H1 (cell line): ENCODE results near the gene DNASE1. TPM values are rescaled to one million over a fixed set of nuclear protein-coding genes. Genes with fewer than 3 reads are reported as not detected.

Experiments used
- CTCF ChIA-PET: fragments of 300-600 bp; sonication (Branson Sonifier 250); formaldehyde crosslinking; loops from one replicate; lab custom pipeline; 2021; ENCODE audit not compliant: partially characterized antibody; lab: Charles Lee
- POLR2A ChIA-PET: fragments of 300-600 bp; sonication (Branson Sonifier 250); formaldehyde crosslinking; loops from one replicate; lab custom pipeline; 2021; ENCODE audit warnings: inconsistent platforms; ENCODE audit not compliant: partially characterized antibody; lab: Charles Lee
- DNase-seq, 2 experiments: peaks; one replicate each; pipeline versions ENCODE4 v3.0.0 to v3.0.0-alpha.2; 2010 to 2022; ENCODE audit warnings: low spot score in 2 of 2, low read depth in 1 of 2, mixed read lengths in 1 of 2
- FAIRE-seq: peaks from 2 replicates; lab custom pipeline; 2011; peaks lifted over from hg19 to GRCh38; lab: Jason Lieb, UNC
- H2AFZ ChIP-seq: 2 replicates; pipeline ENCODE4 v1.8.1; 2012; ENCODE audit warnings: low read length, inconsistent platforms
- H2AK5ac ChIP-seq: 2 replicates; pipeline ENCODE4 v1.6.1; 2013; ENCODE audit warnings: low read depth, low read length
- H2BK120ac ChIP-seq: replicated peaks from 2 replicates; pipeline ENCODE3; 2013; ENCODE audit warnings: low read depth, low read length, inconsistent platforms
- H2BK12ac ChIP-seq: 2 replicates; pipeline ENCODE4 v1.6.1; 2013; ENCODE audit warnings: low read depth, low read length
- H2BK15ac ChIP-seq: 2 replicates; pipeline ENCODE4 v1.6.1; 2013; ENCODE audit warnings: low read length
- H2BK20ac ChIP-seq: 2 replicates; pipeline ENCODE4 v1.6.1; 2013; ENCODE audit warnings: low read length
- H2BK5ac ChIP-seq: 2 replicates; pipeline ENCODE4 v1.6.1; 2013; ENCODE audit warnings: low read depth, low read length
- H3K14ac ChIP-seq: 2 replicates; pipeline ENCODE4 v1.6.1; 2013; ENCODE audit warnings: inconsistent platforms; ENCODE audit not compliant: insufficient read length
- H3K18ac ChIP-seq: 2 replicates; pipeline ENCODE4 v1.6.1; 2013; ENCODE audit warnings: low read length; ENCODE audit errors: extremely low read depth
- H3K23ac ChIP-seq: 2 replicates; pipeline ENCODE4 v1.6.1; 2013; ENCODE audit warnings: inconsistent platforms; ENCODE audit not compliant: insufficient read length
- H3K23me2 ChIP-seq: 2 replicates; pipeline ENCODE4 v1.6.1; 2013; ENCODE audit warnings: low read depth, low read length
- H3K27ac ChIP-seq: 2 replicates; pipeline ENCODE4 v1.6.1; 2011; ENCODE audit warnings: low read depth, low read length, inconsistent platforms
- H3K27me3 ChIP-seq, 4 experiments: replicated peaks in 1 of 4; 1 replicate in 1 of 4; 2 replicates in 3 of 4; pipeline versions ENCODE4 v1.6.1 to v1.8.1; 2011 to 2013; ENCODE audit warnings: low read length in 3 of 4, mild to moderate bottlenecking in 3 of 4, inconsistent platforms in 2 of 4, mixed read lengths in 2 of 4, moderate library complexity in 1 of 4; ENCODE audit not compliant: control insufficient read depth in 3 of 4, insufficient read depth in 3 of 4; ENCODE audit errors: extremely low read depth in 1 of 4
- H3K36me3 ChIP-seq, 4 experiments: 2 replicates each; pipeline versions ENCODE4 v1.6.1 to v1.8.1; 2011 to 2013; ENCODE audit warnings: mild to moderate bottlenecking in 4 of 4, low read length in 3 of 4, moderate library complexity in 2 of 4, control low read depth in 1 of 4, inconsistent platforms in 1 of 4; ENCODE audit not compliant: insufficient read depth in 4 of 4, control insufficient read depth in 2 of 4
- H3K4ac ChIP-seq: replicated peaks from 2 replicates; pipeline ENCODE3; 2013; ENCODE audit warnings: low read length, low read depth, mixed read lengths, inconsistent platforms; ENCODE audit not compliant: insufficient read length
- H3K4me1 ChIP-seq, 4 experiments: replicated peaks in 1 of 4; 1 replicate in 1 of 4; 2 replicates in 3 of 4; pipeline versions ENCODE4 v1.6.1 to v1.8.1; 2011 to 2013; ENCODE audit warnings: low read length in 3 of 4, inconsistent platforms in 2 of 4, mixed read lengths in 1 of 4; ENCODE audit not compliant: insufficient read depth in 4 of 4, control insufficient read depth in 3 of 4
- H3K4me2 ChIP-seq, 2 experiments: 2 replicates each; pipeline versions ENCODE4 v1.6.1 to v1.8.1; 2011 to 2013; ENCODE audit warnings: low read depth in 2 of 2, low read length in 2 of 2, control low read depth in 1 of 2, inconsistent platforms in 1 of 2, mild to moderate bottlenecking in 1 of 2; ENCODE audit not compliant: insufficient read depth in 1 of 2
- H3K4me3 ChIP-seq, 4 experiments: fragments of 200-600, 300-600 bp in 1 of 4; sonication (generic), shearing (Covaris generic), sonication (Bioruptor Twin) in 1 of 4; 2 replicates each; pipeline versions ENCODE4 v1.5.1 to v1.8.1; 2011 to 2016; ENCODE audit warnings: low read length in 4 of 4, low read depth in 3 of 4, control low read depth in 2 of 4, inconsistent platforms in 2 of 4, mild to moderate bottlenecking in 2 of 4, mixed read lengths in 1 of 4, moderate library complexity in 1 of 4; ENCODE audit not compliant: insufficient read depth in 2 of 4; ENCODE audit errors: extremely low read depth in 1 of 4
- H3K56ac ChIP-seq: replicated peaks from 2 replicates; pipeline ENCODE3; 2013; ENCODE audit warnings: low read depth, mild to moderate bottlenecking, mixed read lengths, low read length, inconsistent platforms; ENCODE audit not compliant: insufficient read length
- H3K79me1 ChIP-seq: 2 replicates; pipeline ENCODE4 v1.6.1; 2013; ENCODE audit warnings: low read depth, low read length, control low read depth
- H3K79me2 ChIP-seq, 2 experiments: 2 replicates each; pipeline versions ENCODE4 v1.6.1 to v1.8.1; 2012 to 2013; ENCODE audit warnings: low read length in 2 of 2, mild to moderate bottlenecking in 2 of 2, inconsistent platforms in 1 of 2; ENCODE audit not compliant: insufficient read depth in 2 of 2, control insufficient read depth in 1 of 2
- H3K9ac ChIP-seq, 4 experiments: replicated peaks in 1 of 4; 1 replicate in 1 of 4; 2 replicates in 3 of 4; pipeline versions ENCODE4 v1.6.1 to v1.8.1; 2011 to 2013; ENCODE audit warnings: low read depth in 3 of 4, low read length in 3 of 4, control low read depth in 2 of 4, mild to moderate bottlenecking in 2 of 4, moderate library complexity in 2 of 4, inconsistent platforms in 1 of 4; ENCODE audit errors: extremely low read depth in 1 of 4
- H3K9me3 ChIP-seq, 2 experiments: 2 replicates each; pipeline versions ENCODE4 v1.6.1 to v1.8.1; 2012 to 2013; ENCODE audit warnings: mild to moderate bottlenecking in 2 of 2, moderate library complexity in 2 of 2, control low read depth in 1 of 2, inconsistent platforms in 1 of 2, low read depth in 1 of 2, low read length in 1 of 2, mixed read lengths in 1 of 2; ENCODE audit not compliant: insufficient read depth in 2 of 2
- H4K20me1 ChIP-seq, 2 experiments: replicated peaks in 1 of 2; 2 replicates each; pipeline versions ENCODE3 to v1.8.1; 2011 to 2013; ENCODE audit warnings: inconsistent platforms in 2 of 2, low read length in 2 of 2, mild to moderate bottlenecking in 1 of 2; ENCODE audit not compliant: insufficient read depth in 2 of 2, control insufficient read depth in 1 of 2
- H4K5ac ChIP-seq: 2 replicates; pipeline ENCODE4 v1.6.1; 2013; ENCODE audit warnings: low read length, low read depth, mixed read lengths, inconsistent platforms; ENCODE audit not compliant: insufficient read length
- H4K8ac ChIP-seq: 2 replicates; pipeline ENCODE4 v1.8.0; 2013; ENCODE audit warnings: mild to moderate bottlenecking, moderate library complexity, low read length, inconsistent platforms; ENCODE audit not compliant: insufficient read depth; ENCODE audit errors: extremely low read depth
- H4K91ac ChIP-seq: replicated peaks from 2 replicates; pipeline ENCODE3; 2013; ENCODE audit warnings: low read length, mixed read lengths, inconsistent platforms; ENCODE audit not compliant: insufficient read length
- JUN ChIP-seq: IDR thresholded peaks from 2 replicates; pipeline ENCODE4 v1.6.1; 2011; ENCODE audit warnings: low read depth, mild to moderate bottlenecking, improper control_type of control experiment, low read length
- SIN3A ChIP-seq, 2 experiments: IDR thresholded peaks in 1 of 2; conservative IDR thresholded peaks in 1 of 2; 2 replicates each; pipeline ENCODE4 v1.6.1; 2011 to 2012; ENCODE audit warnings: low read length in 2 of 2, improper control_type of control experiment in 1 of 2, low read depth in 1 of 2, mild to moderate bottlenecking in 1 of 2
- WGBS, 2 experiments: shearing (Covaris generic) in 1 of 2; methylation state at CpG; one replicate each; pipeline versions ENCODE4 v1.1.6 to v1.1.7; 2013 to 2015; ENCODE audit warnings: low lambda C conversion rate in 2 of 2, mixed read lengths in 2 of 2, inconsistent platforms in 1 of 2, low coverage in 1 of 2, missing lambda C conversion rate in 1 of 2; ENCODE audit not compliant: insufficient replicate concordance in 2 of 2, insufficient coverage in 1 of 2, insufficient read length in 1 of 2; ENCODE audit errors: extremely low coverage in 1 of 2, missing lambda C conversion rate in 1 of 2; 5-methylcytosine and 5-hydroxymethylcytosine counted together
- polyA plus RNA-seq, 7 experiments: library from polyadenylated mRNA; depleted of rRNA in 3 of 7; stranded (reverse) in 5 of 7; unstranded in 2 of 7; fragments of >200 nt in 5 of 7; fragments of 200-250 nt in 2 of 7; gene quantifications; 1 replicate in 5 of 7; 2 replicates in 1 of 7; 4 replicates in 1 of 7; pipeline versions ENCODE4 v1.2.1 to v1.2.3, GENCODE V29; 2011 to 2013; ENCODE audit warnings: missing spikeins in 2 of 7, mixed read lengths in 2 of 7
- total RNA-seq: library from RNA; stranded (reverse); fragmentation: NEBNext Ultra II Directional; extraction: Animal tissue kit (Norgen Biotek cat#: 25700); gene quantifications from 2 replicates; pipeline ENCODE4 v1.2.1, GENCODE V29; 2021
- TF ChIP-seq, protein P1 (sequence below), 3 experiments: IDR thresholded peaks; 1 replicate in 2 of 3; 2 replicates in 1 of 3; pipeline versions ENCODE4 v1.5.1 to v1.6.1; 2011; ENCODE audit warnings: low read length in 3 of 3, mild to moderate bottlenecking in 3 of 3, inconsistent platforms in 2 of 3, low read depth in 1 of 3, moderate library complexity in 1 of 3; ENCODE audit not compliant: insufficient read depth in 1 of 3; ENCODE audit errors: control extremely low read depth in 1 of 3

The DNASE1 gene
- total and polyA plus RNA-seq, 2 of the 8 experiments (the other 6 are each of a cell fraction or from before 2014, with no cell fraction given) = 11.5 to 16.7 TPM

DNA sequence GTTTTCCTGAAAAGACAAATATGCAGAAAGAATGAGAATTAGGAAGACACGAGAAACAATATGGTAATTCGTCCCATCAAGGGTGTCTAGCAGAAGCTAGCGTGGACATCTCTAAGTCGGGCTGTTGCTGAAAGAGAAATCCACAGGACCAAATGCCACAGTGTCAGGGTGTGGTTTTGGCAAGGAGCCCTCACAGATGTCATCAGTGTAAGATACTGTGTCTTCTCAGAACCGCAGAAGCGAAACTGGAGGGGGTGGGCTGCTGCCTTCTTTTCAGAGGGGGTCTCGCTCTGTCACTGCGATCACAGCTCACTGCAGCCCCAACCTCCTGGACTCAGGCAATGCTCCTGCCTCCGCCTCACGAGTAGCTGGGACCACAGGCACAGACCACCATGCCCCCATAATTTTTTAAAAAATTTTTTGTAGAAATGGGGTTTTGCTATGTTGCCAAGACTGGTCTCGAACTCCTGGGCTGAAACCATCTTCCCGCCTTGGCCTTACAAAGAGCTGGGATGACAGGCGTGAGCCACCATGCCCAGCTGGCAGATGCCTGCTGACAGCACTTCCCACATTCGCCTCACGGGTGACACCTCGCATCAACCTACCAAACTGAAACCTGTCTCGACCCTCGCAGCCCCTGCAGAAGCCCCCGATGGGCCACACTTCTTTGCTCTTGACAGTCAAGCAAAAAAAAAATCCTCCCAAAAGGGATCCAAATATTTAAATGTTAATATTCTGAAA is 36.7 kb downstream of the DNASE1 start:
- H2AK5ac ChIP-seq = no peak overlapping the region
- no peak overlapping the region for H2AFZ ChIP-seq
- no peak overlapping the region for H3K27ac ChIP-seq
- H3K4ac ChIP-seq = no peak overlapping the region
- ChIA-PET POLR2A (interaction anchor here (0.7 to 2.0 kb wide), 6 partner anchors 9 to 123 kb away, joined by 3 to 5 read pairs (median 4); partner anchors contain the start of gene TRAP1), CTCF (interaction anchor here (0.8 to 3.1 kb wide), 20 partner anchors 9 to 143 kb away, joined by 3 to 28 read pairs (median 4); partner anchors contain the start of gene DNASE1)
- H3K56ac ChIP-seq = no peak overlapping the region
- peaks cover 4% of the 10 kb centered on the region; the same call in 1 of the 2 replicates for H3K79me1 ChIP-seq
- H3K23ac ChIP-seq = no peak overlapping the region
- H4K8ac ChIP-seq = no peak overlapping the region
- H4K20me1 ChIP-seq = peaks cover 7 to 10% of the 10 kb centered on the region in 2 experiments
- H3K9me3 ChIP-seq = no peaks in the 10 kb centered on the region
- no peak overlapping the region for H3K14ac ChIP-seq
- peaks cover 0 to 24% of the 10 kb centered on the region in 2 experiments; a peak in 3 of 4 replicates for H3K79me2 ChIP-seq
- peaks cover 11 to 32% (median 22%) of the 10 kb centered on the region in 4 experiments; a peak in 7 of 8 replicates for H3K36me3 ChIP-seq
- H3K27me3 ChIP-seq = no peaks in the 10 kb centered on the region
- H3K23me2 ChIP-seq = no peaks in the 10 kb centered on the region
- no peak overlapping the region for H3K4me3 ChIP-seq
- H3K4me1 ChIP-seq = no peaks in the 10 kb centered on the region; a peak in 2 of 7 replicates
- DNase-seq = no peak
- H2BK5ac ChIP-seq = no peak overlapping the region
- H3K18ac ChIP-seq = no peak overlapping the region
- no peak overlapping the region for H2BK20ac ChIP-seq
- no peak overlapping the region for H3K4me2 ChIP-seq
- peak; percentile 83 to 86; a peak in 3 of 4 replicates for TF ChIP-seq SIN3A (conservative IDR thresholded peaks at IDR 0.05 in 1 of 2, IDR thresholded peaks at IDR 0.05 in 1 of 2; ENCODE audit: low read depth in 1 of 2, low read length in 2 of 2)
- no peak for TF ChIP-seq JUN
- TF ChIP-seq, protein P1, sequence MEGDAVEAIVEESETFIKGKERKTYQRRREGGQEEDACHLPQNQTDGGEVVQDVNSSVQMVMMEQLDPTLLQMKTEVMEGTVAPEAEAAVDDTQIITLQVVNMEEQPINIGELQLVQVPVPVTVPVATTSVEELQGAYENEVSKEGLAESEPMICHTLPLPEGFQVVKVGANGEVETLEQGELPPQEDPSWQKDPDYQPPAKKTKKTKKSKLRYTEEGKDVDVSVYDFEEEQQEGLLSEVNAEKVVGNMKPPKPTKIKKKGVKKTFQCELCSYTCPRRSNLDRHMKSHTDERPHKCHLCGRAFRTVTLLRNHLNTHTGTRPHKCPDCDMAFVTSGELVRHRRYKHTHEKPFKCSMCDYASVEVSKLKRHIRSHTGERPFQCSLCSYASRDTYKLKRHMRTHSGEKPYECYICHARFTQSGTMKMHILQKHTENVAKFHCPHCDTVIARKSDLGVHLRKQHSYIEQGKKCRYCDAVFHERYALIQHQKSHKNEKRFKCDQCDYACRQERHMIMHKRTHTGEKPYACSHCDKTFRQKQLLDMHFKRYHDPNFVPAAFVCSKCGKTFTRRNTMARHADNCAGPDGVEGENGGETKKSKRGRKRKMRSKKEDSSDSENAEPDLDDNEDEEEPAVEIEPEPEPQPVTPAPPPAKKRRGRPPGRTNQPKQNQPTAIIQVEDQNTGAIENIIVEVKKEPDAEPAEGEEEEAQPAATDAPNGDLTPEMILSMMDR (IDR thresholded peaks at IDR 0.05; ENCODE audit: control extremely low read depth in 1 of 3, insufficient read depth in 1 of 3, low read depth in 1 of 3, low read length in 3 of 3) = peak; percentile 21 to 31 (median 25); a peak in 2 of 4 replicates
- H3K9ac ChIP-seq = no peak overlapping the region
- no peak overlapping the region for H4K91ac ChIP-seq
- FAIRE-seq = no peak
- H4K5ac ChIP-seq = no peak overlapping the region
- H2BK12ac ChIP-seq = 0 out of 2 replicates have a peak overlapping the region, but pooled peaks have one; percentile 9
- no peak overlapping the region for H2BK15ac ChIP-seq
- WGBS, 2 experiments = 92% methylated on average over 19 of the region's 19 CpGs; no CpG with 5 or more reads in 1 of the 2 experiments
- no peak overlapping the region for H2BK120ac ChIP-seq
